ENCODE measurements around the gene SLFN12.

- TF ChIP-seq CTCF (IDR thresholded peaks at IDR 0.05) (no peak), POLR2AphosphoS5 (IDR thresholded peaks at IDR 0.05) (no peak)
Measured at GRCh38 chr17:35372846-35373533, 59.3 kb downstream of the SLFN12 start.

All from gastroesophageal sphincter (tissue), 3 donors.